Choroid plexus epithelial cell (primary cell): Measurements from ENCODE around the gene CARD11.

Experiments
- DNase-seq: peaks from one replicate; pipeline ENCODE4 v3.0.0-alpha.2; 2010; ENCODE audit warnings: low read depth
- H3K4me3 ChIP-seq: 2 replicates; pipeline ENCODE4 v1.5.1; 2011; ENCODE audit warnings: low read depth, mild to moderate bottlenecking, control low read depth, low read length, moderate library complexity
- CTCF ChIP-seq: conservative IDR thresholded peaks from 2 replicates; pipeline ENCODE4 v1.5.1; 2011; ENCODE audit warnings: low read depth, mild to moderate bottlenecking, control low read depth, inconsistent platforms, low read length, moderate library complexity

CARD11 gene

GRCh38 chr7:3073763-3074458, 30.2 kb upstream of the CARD11 start:
- DNase-seq: no peak
- no peak for TF ChIP-seq CTCF
- H3K4me3 ChIP-seq: no peak overlapping the region

GRCh38 chr7:3070908-3071307, 27.2 kb upstream of the CARD11 start:
- H3K4me3 ChIP-seq: no peak overlapping the region
- TF ChIP-seq CTCF: no peak
- no peak for DNase-seq

- no peak for TF ChIP-seq CTCF
- H3K4me3 ChIP-seq: no peak overlapping the region
- DNase-seq: no peak
These were observed 26.2 kb upstream of the CARD11 start for GRCh38 chr7:3069771-3070449.

GRCh38 chr7:3068530-3068929, 24.9 kb upstream of the CARD11 start:
- no peak overlapping the region for H3K4me3 ChIP-seq
- TF ChIP-seq CTCF: no peak
- DNase-seq: no peak

- no peak for DNase-seq
- no peak for TF ChIP-seq CTCF
- no peak overlapping the region for H3K4me3 ChIP-seq
These were observed 24.1 kb upstream of the CARD11 start for GRCh38 chr7:3067606-3068380.

- no peak for TF ChIP-seq CTCF
- no peak for DNase-seq
- no peak overlapping the region for H3K4me3 ChIP-seq
These were observed 23.5 kb upstream of the CARD11 start for GRCh38 chr7:3067193-3067592.
